ENCODE data around the gene IFIT3. TPM values are rescaled to one million over a fixed set of nuclear protein-coding genes. Genes with fewer than 3 reads are reported as not detected.
"Not testable (repeated sequence)": the region's sequence is repeated elsewhere in the genome, so short reads cannot be mapped to it uniquely, and the experiment has no call there.

IFIT3 gene
- total RNA-seq, 1 donor from 2014 or later, result 0.91 TPM

GRCh38 chr10:89330014-89330413, 2.2 kb downstream of the IFIT3 start:
- H3K27ac Mint-ChIP-seq; DNase-seq (ENCODE audit: low spot score); H3K4me3 Mint-ChIP-seq; H3K9me3 Mint-ChIP-seq; intact Hi-C loops (cut with micrococcal nuclease): not testable (repeated sequence)
- peaks cover 62% of the 10 kb centered on the region for H3K4me1 Mint-ChIP-seq (ENCODE audit: low read depth)
- H3K36me3 Mint-ChIP-seq (ENCODE audit: low read depth), result peaks cover 12% of the 10 kb centered on the region
- peaks cover 17% of the 10 kb centered on the region for H3K27me3 Mint-ChIP-seq (ENCODE audit: insufficient read depth)

GRCh38 chr10:89330537-89331212, 2.9 kb downstream of the IFIT3 start:
- Mint-ChIP-seq H3K4me3 (no peak overlapping the region), H3K27me3 (ENCODE audit: insufficient read depth) (peaks cover 18% of the 10 kb centered on the region), H3K27ac (no peak overlapping the region)

GRCh38 chr10:89331487-89332122, 3.8 kb downstream of the IFIT3 start:
- peaks cover 27% of the 10 kb centered on the region for H3K27me3 Mint-ChIP-seq (ENCODE audit: insufficient read depth)
- H3K27ac Mint-ChIP-seq, result not testable (repeated sequence)

More at GRCh38 chr10:89330537-89331212, 2.9 kb downstream of the IFIT3 start:
- H3K36me3 Mint-ChIP-seq (ENCODE audit: low read depth), result peaks cover 8% of the 10 kb centered on the region
- no peak for DNase-seq (ENCODE audit: low spot score)
- intact Hi-C loops (cut with micrococcal nuclease), result no loop called here
- H3K9me3 Mint-ChIP-seq, result no peaks in the 10 kb centered on the region
- peaks cover 69% of the 10 kb centered on the region for H3K4me1 Mint-ChIP-seq (ENCODE audit: low read depth)

GRCh38 chr10:89332123-89332633, 4.4 kb downstream of the IFIT3 start:
- intact Hi-C loops (cut with micrococcal nuclease), result no loop called here
- peak; percentile 35 for DNase-seq (ENCODE audit: low spot score)

More at GRCh38 chr10:89331487-89332122, 3.8 kb downstream of the IFIT3 start:
- peaks cover 72% of the 10 kb centered on the region for H3K4me1 Mint-ChIP-seq (ENCODE audit: low read depth)
- H3K9me3 Mint-ChIP-seq; intact Hi-C loops (cut with micrococcal nuclease); DNase-seq (ENCODE audit: low spot score): not testable (repeated sequence)
- peak overlapping the region; percentile 84 for H3K4me3 Mint-ChIP-seq
- peaks cover 11% of the 10 kb centered on the region for H3K36me3 Mint-ChIP-seq (ENCODE audit: low read depth)

GRCh38 chr10:89335226-89335625, 7.4 kb downstream of the IFIT3 start:
- Mint-ChIP-seq H3K9me3 (no peaks in the 10 kb centered on the region), H3K4me1 (ENCODE audit: low read depth) (peaks cover 59% of the 10 kb centered on the region), H3K36me3 (ENCODE audit: low read depth) (peaks cover 27% of the 10 kb centered on the region), H3K27me3 (ENCODE audit: insufficient read depth) (peaks cover 42% of the 10 kb centered on the region), H3K27ac (no peak overlapping the region), H3K4me3 (no peak overlapping the region)
- no peak for DNase-seq (ENCODE audit: low spot score)
- intact Hi-C loops (cut with micrococcal nuclease), result no loop called here

More at GRCh38 chr10:89332123-89332633, 4.4 kb downstream of the IFIT3 start:
- H3K36me3 Mint-ChIP-seq (ENCODE audit: low read depth), result peaks cover 15% of the 10 kb centered on the region
- peaks cover 78% of the 10 kb centered on the region for H3K4me1 Mint-ChIP-seq (ENCODE audit: low read depth)
- peaks cover 31% of the 10 kb centered on the region for H3K27me3 Mint-ChIP-seq (ENCODE audit: insufficient read depth)
- H3K4me3 Mint-ChIP-seq, result peak overlapping the region; percentile 84
- no peaks in the 10 kb centered on the region for H3K9me3 Mint-ChIP-seq
- peak overlapping the region; percentile 40 for H3K27ac Mint-ChIP-seq

GRCh38 chr10:89336241-89336640, 8.4 kb downstream of the IFIT3 start:
- H3K27ac Mint-ChIP-seq, result no peak overlapping the region
- intact Hi-C loops (cut with micrococcal nuclease), result no loop called here
- no peak overlapping the region for H3K4me3 Mint-ChIP-seq
- no peaks in the 10 kb centered on the region for H3K9me3 Mint-ChIP-seq
- H3K4me1 Mint-ChIP-seq (ENCODE audit: low read depth), result peaks cover 49% of the 10 kb centered on the region
- peaks cover 28% of the 10 kb centered on the region for H3K36me3 Mint-ChIP-seq (ENCODE audit: low read depth)
- DNase-seq (ENCODE audit: low spot score), result no peak
- H3K27me3 Mint-ChIP-seq (ENCODE audit: insufficient read depth), result peaks cover 49% of the 10 kb centered on the region

GRCh38 chr10:89337484-89337883, 9.7 kb downstream of the IFIT3 start:
- DNase-seq (ENCODE audit: low spot score), result peak; percentile 39
- Mint-ChIP-seq H3K36me3 (ENCODE audit: low read depth) (peaks cover 29% of the 10 kb centered on the region), H3K4me3 (no peak overlapping the region), H3K27ac (no peak overlapping the region), H3K27me3 (ENCODE audit: insufficient read depth) (peaks cover 55% of the 10 kb centered on the region), H3K4me1 (ENCODE audit: low read depth) (peaks cover 42% of the 10 kb centered on the region), H3K9me3 (no peaks in the 10 kb centered on the region)
- intact Hi-C loops (cut with micrococcal nuclease), result no loop called here

GRCh38 chr10:89338713-89339112, 10.9 kb downstream of the IFIT3 start:
- peaks cover 30% of the 10 kb centered on the region for H3K4me1 Mint-ChIP-seq (ENCODE audit: low read depth)
- no peaks in the 10 kb centered on the region for H3K9me3 Mint-ChIP-seq
- no peak overlapping the region for H3K4me3 Mint-ChIP-seq
- peaks cover 40% of the 10 kb centered on the region for H3K36me3 Mint-ChIP-seq (ENCODE audit: low read depth)
- H3K27ac Mint-ChIP-seq, result no peak overlapping the region
- peaks cover 63% of the 10 kb centered on the region for H3K27me3 Mint-ChIP-seq (ENCODE audit: insufficient read depth)
- DNase-seq (ENCODE audit: low spot score), result no peak
- intact Hi-C loops (cut with micrococcal nuclease), result no loop called here

- Mint-ChIP-seq H3K4me3 (no peak overlapping the region), H3K27me3 (ENCODE audit: insufficient read depth) (peaks cover 64% of the 10 kb centered on the region), H3K27ac (no peak overlapping the region), H3K36me3 (ENCODE audit: low read depth) (peaks cover 40% of the 10 kb centered on the region), H3K4me1 (ENCODE audit: low read depth) (peaks cover 24% of the 10 kb centered on the region), H3K9me3 (no peaks in the 10 kb centered on the region)
- intact Hi-C loops (cut with micrococcal nuclease), result no loop called here
- DNase-seq (ENCODE audit: low spot score), result no peak
Measured at GRCh38 chr10:89339875-89340274, 12.1 kb downstream of the IFIT3 start.

GRCh38 chr10:89341649-89342048, 13.9 kb downstream of the IFIT3 start:
- peaks cover 17% of the 10 kb centered on the region for H3K4me1 Mint-ChIP-seq (ENCODE audit: low read depth)
- no peak for DNase-seq (ENCODE audit: low spot score)
- intact Hi-C loops (cut with micrococcal nuclease), result no loop called here
- peaks cover 37% of the 10 kb centered on the region for H3K36me3 Mint-ChIP-seq (ENCODE audit: low read depth)
- H3K27ac Mint-ChIP-seq, result no peak overlapping the region
- H3K4me3 Mint-ChIP-seq, result no peak overlapping the region
- H3K9me3 Mint-ChIP-seq, result no peaks in the 10 kb centered on the region
- H3K27me3 Mint-ChIP-seq (ENCODE audit: insufficient read depth), result peaks cover 59% of the 10 kb centered on the region

- H3K27ac Mint-ChIP-seq, result no peak overlapping the region
- intact Hi-C loops (cut with micrococcal nuclease), result no loop called here
- no peak overlapping the region for H3K4me3 Mint-ChIP-seq
- H3K4me1 Mint-ChIP-seq (ENCODE audit: low read depth), result peaks cover 10% of the 10 kb centered on the region
- H3K9me3 Mint-ChIP-seq, result no peaks in the 10 kb centered on the region
- no peak for DNase-seq (ENCODE audit: low spot score)
- H3K27me3 Mint-ChIP-seq (ENCODE audit: insufficient read depth), result peaks cover 60% of the 10 kb centered on the region
- H3K36me3 Mint-ChIP-seq (ENCODE audit: low read depth), result peaks cover 33% of the 10 kb centered on the region
Measured at GRCh38 chr10:89342206-89342958, 14.6 kb downstream of the IFIT3 start.

GRCh38 chr10:89343089-89343767, 15.4 kb downstream of the IFIT3 start:
- H3K9me3 Mint-ChIP-seq, result no peaks in the 10 kb centered on the region
- intact Hi-C loops (cut with micrococcal nuclease), result no loop called here
- H3K4me1 Mint-ChIP-seq (ENCODE audit: low read depth), result peaks cover 4% of the 10 kb centered on the region
- peaks cover 33% of the 10 kb centered on the region for H3K36me3 Mint-ChIP-seq (ENCODE audit: low read depth)
- peaks cover 58% of the 10 kb centered on the region for H3K27me3 Mint-ChIP-seq (ENCODE audit: insufficient read depth)
- DNase-seq (ENCODE audit: low spot score), result no peak
- no peak overlapping the region for H3K27ac Mint-ChIP-seq
- no peak overlapping the region for H3K4me3 Mint-ChIP-seq

Measured in activated T-helper 1 cell treated with anti-CD3 and anti-CD28 coated beads, Interleukin-12 subunit alpha, Interleukin-12 subunit beta, Interleukin-2, Interleukin-4 antibody, amounts not matched to agents 30 ng/mL and 10 ng/mL and 1 ng/mL, durations not matched to agents 14 hours and 24 hours and 36 hours (primary cell).